ENCODE measurements around the gene USP22. TPM values are rescaled to one million over a fixed set of nuclear protein-coding genes. Genes with fewer than 3 reads are reported as not detected.
"Not testable (repeated sequence)": the region's sequence is repeated elsewhere in the genome, so short reads cannot be mapped to it uniquely, and the experiment has no call there.

Gene USP22
- total RNA-seq, result 100 to 1,000 TPM; 149 to 156 TPM

- peak; percentile 57 for DNase-seq
- ChIA-PET CTCF (interaction anchor here (0.6 to 3.4 kb wide), 33 partner anchors 9 to 916 kb away, joined by 3 to 43 read pairs (median 4); partner anchors contain the start of gene DHRS7B), POLR2A (interaction anchor here (0.6 to 3.6 kb wide), 21 partner anchors 8 to 1665 kb away, joined by 3 to 55 read pairs (median 5); partner anchors contain the start of genes DHRS7B, MAPK7 and TMEM11)
- Mint-ChIP-seq H3K36me3 (ENCODE audit: low read depth) (peaks cover 20% of the 10 kb centered on the region), H3K27me3 (no peaks in the 10 kb centered on the region), H3K27ac (peak within 1 kb of the TSS; percentile 93), H3K9me3 (no peaks in the 10 kb centered on the region), H3K4me3 (peak within 1 kb of the TSS; percentile 97), H3K4me1 (peaks cover 34% of the 10 kb centered on the region)
These were observed at the start of gene USP22 for GRCh38 chr17:21042458-21043295. TSS of gene USP22 (minus strand) at chr17:21043011. CDS start at chr17:21042835, 176 bp downstream.

DNA sequence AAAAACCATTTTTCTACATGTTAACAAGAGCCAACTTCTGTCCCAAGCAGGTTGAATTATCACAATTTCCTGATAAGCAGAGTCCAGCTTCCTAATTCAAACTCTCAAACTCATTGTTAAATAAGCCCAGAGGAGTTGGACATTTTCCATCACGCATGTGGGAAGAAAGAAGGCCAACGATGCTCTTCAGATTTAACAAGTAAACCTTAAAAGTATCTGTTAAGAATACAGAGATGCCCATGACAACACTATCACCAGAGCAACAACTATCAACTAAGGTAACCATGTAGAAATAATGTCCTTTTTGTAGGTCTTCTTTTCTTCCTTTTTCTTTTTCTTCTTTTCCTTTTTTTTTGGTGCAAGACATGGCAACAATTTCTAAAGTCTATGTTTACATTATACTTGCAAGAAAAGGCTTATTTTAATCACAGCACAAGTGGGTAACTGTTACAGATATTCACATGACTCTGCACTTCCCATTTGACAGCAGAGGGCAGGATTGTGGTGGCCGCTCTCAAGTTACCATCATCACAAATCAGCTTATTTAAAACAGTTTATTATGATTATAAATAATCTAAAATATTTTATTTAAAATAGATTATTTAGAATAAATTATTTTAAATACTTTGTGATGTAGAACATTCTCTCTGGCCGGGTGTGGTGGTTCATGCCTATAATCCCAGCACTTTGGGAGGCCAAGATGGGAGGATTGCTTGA is 48.2 kb upstream of the USP22 start:
- ChIA-PET POLR2A (no interaction called here), CTCF (no interaction called here)
- DNase-seq, result no peak
- H3K4me3 Mint-ChIP-seq, result no peak overlapping the region
- peaks cover 2% of the 10 kb centered on the region for H3K27me3 Mint-ChIP-seq
- H3K4me1 Mint-ChIP-seq, result no peaks in the 10 kb centered on the region
- no peaks in the 10 kb centered on the region for H3K36me3 Mint-ChIP-seq (ENCODE audit: low read depth)
- no peak overlapping the region for H3K27ac Mint-ChIP-seq
- no peaks in the 10 kb centered on the region for H3K9me3 Mint-ChIP-seq

DNA sequence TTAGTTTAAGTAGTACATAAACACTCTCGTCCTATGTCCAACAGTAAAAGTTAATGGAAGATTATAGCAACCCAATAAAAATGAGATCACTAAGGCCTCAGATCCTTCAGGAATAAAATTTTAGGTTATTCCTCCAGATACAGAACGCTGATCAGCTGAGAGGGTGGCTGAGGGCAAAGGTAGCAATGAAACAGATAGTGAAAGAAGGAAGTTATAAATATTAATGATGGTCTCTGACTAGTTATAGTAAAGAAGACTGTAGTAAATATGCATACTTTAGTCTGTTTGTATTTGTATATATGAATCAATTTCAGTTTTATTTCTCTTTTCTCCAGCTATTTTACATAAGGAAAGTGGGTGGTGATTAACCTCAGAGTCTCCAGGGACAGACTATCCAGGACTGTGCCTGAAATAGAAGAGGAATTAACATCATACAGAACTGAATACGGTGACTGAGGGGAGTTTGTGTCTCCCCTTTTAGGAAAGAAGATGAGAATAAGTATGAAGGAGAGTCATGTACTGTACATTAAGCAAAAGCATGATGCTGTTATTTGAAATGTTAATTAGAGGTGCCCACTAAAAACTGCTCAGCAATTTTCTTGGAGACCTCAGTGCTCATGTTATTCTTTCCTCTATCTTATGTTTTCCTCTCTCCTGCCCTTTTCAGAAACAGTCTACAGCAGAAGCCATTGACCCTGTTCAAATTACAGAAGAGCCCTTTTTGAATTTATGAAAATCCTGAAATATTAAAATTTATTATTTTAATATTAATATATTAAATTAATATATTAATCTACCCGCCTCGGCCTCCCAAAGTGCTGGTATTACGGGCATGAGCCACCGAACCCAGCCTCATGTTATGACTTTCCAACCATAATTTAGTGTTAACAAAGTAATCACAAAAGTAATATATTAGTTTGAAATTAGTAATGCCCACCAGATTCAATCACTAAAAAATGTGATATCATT is 47.4 kb upstream of the USP22 start:
- no peaks in the 10 kb centered on the region for H3K4me1 Mint-ChIP-seq
- no peak for DNase-seq
- H3K27me3 Mint-ChIP-seq, result peaks cover 2% of the 10 kb centered on the region
- H3K27ac Mint-ChIP-seq, result no peak overlapping the region
- ChIA-PET POLR2A (no interaction called here), CTCF (no interaction called here)
- H3K9me3 Mint-ChIP-seq, result no peaks in the 10 kb centered on the region
- no peak overlapping the region for H3K4me3 Mint-ChIP-seq
- H3K36me3 Mint-ChIP-seq (ENCODE audit: low read depth), result no peaks in the 10 kb centered on the region

DNA sequence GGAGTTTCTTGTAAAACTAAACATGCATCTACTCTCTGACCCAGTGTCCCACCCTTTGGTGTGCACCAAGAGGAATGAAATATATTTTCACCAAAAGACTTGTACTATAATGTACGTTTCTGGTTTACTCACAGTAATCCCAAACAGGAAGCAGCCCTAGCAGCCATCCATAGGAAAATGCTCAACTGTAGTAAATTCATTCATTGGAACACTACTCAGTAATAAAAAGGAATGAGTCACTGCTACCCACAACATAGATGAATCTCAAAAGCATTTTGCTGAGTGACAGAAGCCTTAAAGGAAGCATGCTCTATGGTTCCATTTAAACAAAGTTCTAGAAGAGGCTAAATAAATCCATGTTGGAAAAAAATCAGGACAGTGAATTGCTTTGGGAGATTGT is 46.3 kb upstream of the USP22 start:
- ChIA-PET POLR2A (no interaction called here), CTCF (no interaction called here)
- Mint-ChIP-seq H3K27me3 (peaks cover 2% of the 10 kb centered on the region), H3K4me1 (no peaks in the 10 kb centered on the region), H3K4me3 (no peak overlapping the region), H3K9me3 (no peaks in the 10 kb centered on the region), H3K27ac (no peak overlapping the region), H3K36me3 (ENCODE audit: low read depth) (no peaks in the 10 kb centered on the region)
- no peak for DNase-seq

GRCh38 chr17:21085707-21086106 is 42.9 kb upstream of the USP22 start:
- Mint-ChIP-seq H3K4me1 (no peaks in the 10 kb centered on the region), H3K27me3 (peaks cover 13% of the 10 kb centered on the region), H3K36me3 (ENCODE audit: low read depth) (no peaks in the 10 kb centered on the region), H3K27ac (no peak overlapping the region), H3K9me3 (no peaks in the 10 kb centered on the region), H3K4me3 (no peak overlapping the region)
- DNase-seq, result no peak
- CTCF ChIA-PET, result interaction anchor here (1.7 kb wide), 1 partner anchor 13 kb away, joined by 7 read pairs; no protein-coding TSS in a partner anchor
- POLR2A ChIA-PET, result no interaction called here

DNA sequence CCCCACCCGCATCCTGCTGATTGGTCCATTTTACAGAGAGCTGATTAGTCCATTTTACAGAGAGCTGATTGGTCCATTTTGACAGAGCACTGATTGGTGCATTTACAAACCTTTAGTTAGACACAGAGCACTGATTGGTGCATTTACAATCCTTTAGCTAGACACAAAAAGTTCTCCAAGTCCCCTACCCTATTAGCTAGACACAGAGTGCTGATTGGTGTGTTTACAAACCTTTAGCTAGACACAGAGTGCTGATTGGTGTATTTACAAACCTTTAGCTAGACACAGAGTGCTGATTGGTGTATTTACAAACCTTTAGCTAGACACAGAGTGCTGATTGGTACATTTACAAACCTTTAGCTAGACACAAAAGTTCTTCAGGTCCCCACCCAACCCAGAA is 42.5 kb upstream of the USP22 start:
- peaks cover 13% of the 10 kb centered on the region for H3K27me3 Mint-ChIP-seq
- CTCF ChIA-PET, result interaction anchor here (1.7 kb wide), 1 partner anchor 14 kb away, joined by 7 read pairs; no protein-coding TSS in a partner anchor
- H3K4me1 Mint-ChIP-seq; H3K9me3 Mint-ChIP-seq; H3K4me3 Mint-ChIP-seq; POLR2A ChIA-PET; H3K36me3 Mint-ChIP-seq (ENCODE audit: low read depth); DNase-seq; H3K27ac Mint-ChIP-seq: not testable (repeated sequence)

GRCh38 chr17:21082001-21082436 is 39.2 kb upstream of the USP22 start:
- DNase-seq, result no peak
- Mint-ChIP-seq H3K27me3 (peaks cover 30% of the 10 kb centered on the region), H3K4me1 (no peaks in the 10 kb centered on the region), H3K4me3 (no peak overlapping the region), H3K9me3 (no peaks in the 10 kb centered on the region), H3K36me3 (ENCODE audit: low read depth) (no peaks in the 10 kb centered on the region), H3K27ac (no peak overlapping the region)
- CTCF ChIA-PET, result interaction anchor here (1.2 kb wide), 1 partner anchor 37 kb away, joined by 3 read pairs; no protein-coding TSS in a partner anchor
- POLR2A ChIA-PET, result no interaction called here

GRCh38 chr17:21079196-21079595 is 36.4 kb upstream of the USP22 start:
- H3K27ac Mint-ChIP-seq, result no peak overlapping the region
- CTCF ChIA-PET, result interaction anchor here (1.5 kb wide), 1 partner anchor 36 kb away, joined by 3 read pairs; the partner anchor contains the start of gene USP22
- H3K4me3 Mint-ChIP-seq, result no peak overlapping the region
- no peak for DNase-seq
- no peaks in the 10 kb centered on the region for H3K9me3 Mint-ChIP-seq
- no peaks in the 10 kb centered on the region for H3K4me1 Mint-ChIP-seq
- POLR2A ChIA-PET, result no interaction called here
- H3K27me3 Mint-ChIP-seq, result peaks cover 30% of the 10 kb centered on the region
- H3K36me3 Mint-ChIP-seq (ENCODE audit: low read depth), result no peaks in the 10 kb centered on the region

DNA sequence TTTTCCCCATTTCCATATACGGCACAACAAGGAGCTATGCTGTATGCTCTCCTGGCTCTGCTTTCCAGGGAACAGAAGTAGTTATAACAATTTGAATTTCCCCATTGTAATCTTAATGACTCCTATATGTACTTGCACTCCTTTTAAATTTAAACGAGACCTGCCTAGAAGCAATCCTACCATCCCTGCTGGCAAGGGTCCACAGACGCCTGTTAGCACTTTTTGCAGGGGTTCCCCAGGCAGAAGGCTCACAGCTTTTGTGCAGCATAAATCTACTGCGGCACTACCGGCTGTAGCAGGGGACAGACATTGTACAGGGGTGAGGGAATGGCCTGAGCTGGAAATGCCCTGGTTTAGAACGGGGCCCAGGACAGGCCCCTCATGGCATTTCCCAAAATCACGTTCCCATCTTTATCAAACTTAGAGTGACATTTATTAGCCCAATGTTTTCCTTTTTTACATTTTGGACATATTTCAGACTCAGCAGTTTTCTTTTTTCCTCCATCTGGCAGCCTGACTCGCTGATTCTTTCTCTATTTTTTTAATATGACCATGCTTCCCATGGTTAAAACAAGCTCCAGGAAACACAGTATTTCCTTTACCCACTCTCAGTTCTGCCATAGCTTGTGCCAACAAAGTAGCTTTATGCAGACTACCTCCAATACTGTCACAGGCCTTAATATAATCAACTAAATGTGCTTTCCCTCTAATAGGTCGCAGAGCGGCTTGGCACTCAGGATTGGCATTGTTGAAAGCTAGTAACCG is 35.4 kb upstream of the USP22 start:
- H3K36me3 Mint-ChIP-seq (ENCODE audit: low read depth), result no peaks in the 10 kb centered on the region
- no peak for DNase-seq
- no peaks in the 10 kb centered on the region for H3K4me1 Mint-ChIP-seq
- peaks cover 30% of the 10 kb centered on the region for H3K27me3 Mint-ChIP-seq
- ChIA-PET CTCF (interaction anchor here (1.5 kb wide), 1 partner anchor 35 kb away, joined by 3 read pairs; the partner anchor contains the start of gene USP22), POLR2A (no interaction called here)
- no peak overlapping the region for H3K27ac Mint-ChIP-seq
- H3K9me3 Mint-ChIP-seq, result no peaks in the 10 kb centered on the region
- no peak overlapping the region for H3K4me3 Mint-ChIP-seq

- H3K9me3 Mint-ChIP-seq, result no peaks in the 10 kb centered on the region
- DNase-seq, result no peak
- no peak overlapping the region for H3K27ac Mint-ChIP-seq
- no peaks in the 10 kb centered on the region for H3K4me1 Mint-ChIP-seq
- ChIA-PET POLR2A (no interaction called here), CTCF (no interaction called here)
- no peak overlapping the region for H3K4me3 Mint-ChIP-seq
- peaks cover 27% of the 10 kb centered on the region for H3K27me3 Mint-ChIP-seq
- H3K36me3 Mint-ChIP-seq (ENCODE audit: low read depth), result no peaks in the 10 kb centered on the region
These were observed 34.5 kb upstream of the USP22 start for GRCh38 chr17:21077281-21077680.

DNA sequence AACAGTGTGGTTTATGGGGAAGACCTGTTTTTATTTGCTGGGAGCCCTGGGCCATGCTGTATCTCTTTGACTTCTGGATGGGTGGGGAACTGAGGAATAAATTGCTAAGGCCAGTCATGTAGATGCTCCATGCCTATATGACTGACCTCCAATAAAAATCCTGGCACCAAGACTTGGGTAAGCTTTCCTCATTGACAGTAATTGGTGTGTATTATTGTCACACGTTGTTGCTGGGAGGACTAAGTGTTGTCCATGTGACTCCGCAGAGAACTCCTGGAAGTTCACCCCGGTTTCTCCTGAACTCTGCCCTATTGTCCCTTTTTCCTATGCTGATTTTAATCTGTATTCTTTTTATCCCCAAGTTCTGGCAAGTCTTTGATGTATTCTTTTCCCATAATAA is 33.4 kb upstream of the USP22 start:
- H3K9me3 Mint-ChIP-seq, result no peaks in the 10 kb centered on the region
- no peaks in the 10 kb centered on the region for H3K4me1 Mint-ChIP-seq
- H3K27ac Mint-ChIP-seq, result no peak overlapping the region
- ChIA-PET POLR2A (no interaction called here), CTCF (no interaction called here)
- H3K36me3 Mint-ChIP-seq (ENCODE audit: low read depth), result no peaks in the 10 kb centered on the region
- H3K27me3 Mint-ChIP-seq, result peaks cover 23% of the 10 kb centered on the region
- DNase-seq, result no peak
- no peak overlapping the region for H3K4me3 Mint-ChIP-seq

GRCh38 chr17:21075739-21076085 is 32.9 kb upstream of the USP22 start:
- CTCF ChIA-PET, result no interaction called here
- POLR2A ChIA-PET, result no interaction called here
- H3K9me3 Mint-ChIP-seq, result no peaks in the 10 kb centered on the region
- H3K27me3 Mint-ChIP-seq, result peaks cover 19% of the 10 kb centered on the region
- no peak overlapping the region for H3K27ac Mint-ChIP-seq
- no peaks in the 10 kb centered on the region for H3K36me3 Mint-ChIP-seq (ENCODE audit: low read depth)
- H3K4me1 Mint-ChIP-seq, result no peaks in the 10 kb centered on the region
- H3K4me3 Mint-ChIP-seq, result no peak overlapping the region
- no peak for DNase-seq
